Neural cell (in vitro differentiated cells): ENCODE measurements around the gene PTPRN2.

ENCODE experiments used
- CTCF ChIP-seq: fragments of 450-650 bp; IDR thresholded peaks from 2 replicates; pipeline ENCODE4 v1.5.1; 2014; ENCODE audit warnings: antibody characterized with exemption, mild to moderate bottlenecking, moderate library complexity; ENCODE audit not compliant: poor library complexity, severe bottlenecking
- EP300 ChIP-seq: fragments of 450-650 bp; conservative IDR thresholded peaks from 2 replicates; pipeline ENCODE4 v1.6.1; 2014; ENCODE audit warnings: antibody characterized with exemption, mild to moderate bottlenecking, moderate library complexity; ENCODE audit not compliant: poor library complexity, severe bottlenecking
- EZH2 ChIP-seq: fragments of 200-600, 300-800 bp; shearing (Covaris generic), sonication (generic); IDR thresholded peaks from 2 replicates; pipeline ENCODE4 v1.6.1; 2014; ENCODE audit warnings: antibody characterized with exemption, low read length, borderline replicate concordance, mild to moderate bottlenecking; ENCODE audit not compliant: insufficient read depth, poor library complexity, severe bottlenecking
- MXI1 ChIP-seq: fragments of 450-650 bp; conservative IDR thresholded peaks from 2 replicates; pipeline ENCODE4 v1.6.1; 2014; ENCODE audit warnings: antibody characterized with exemption, mild to moderate bottlenecking; ENCODE audit not compliant: poor library complexity, severe bottlenecking
- POLR2AphosphoS5 ChIP-seq: IDR thresholded peaks from 2 replicates; pipeline ENCODE4 v1.6.1; 2012
- RAD21 ChIP-seq: fragments of 450-650 bp; conservative IDR thresholded peaks from 2 replicates; pipeline ENCODE4 v1.6.1; 2014; ENCODE audit warnings: antibody characterized with exemption, mild to moderate bottlenecking, moderate library complexity
- REST ChIP-seq: IDR thresholded peaks from 2 replicates; pipeline ENCODE4 v1.6.1; 2012; ENCODE audit warnings: borderline replicate concordance
- SMC3 ChIP-seq: fragments of 450-650 bp; conservative IDR thresholded peaks from 2 replicates; pipeline ENCODE4 v1.6.1; 2014; ENCODE audit warnings: antibody characterized with exemption, mild to moderate bottlenecking, moderate library complexity; ENCODE audit not compliant: poor library complexity

GRCh38 chr7:158364451-158364850 is 223.2 kb downstream of the PTPRN2 start:
- TF ChIP-seq CTCF (no peak), EP300 (no peak), REST (no peak), POLR2AphosphoS5 (no peak), EZH2 (no peak), RAD21 (no peak), SMC3 (no peak), MXI1 (no peak)
